Measurements from ENCODE around the gene JHY. TPM values are rescaled to one million over a fixed set of nuclear protein-coding genes. Genes with fewer than 3 reads are reported as not detected.
A peak's percentile ranks its signal among the peaks of the same experiment; 100 is the strongest.

JHY gene
- total RNA-seq, 8 experiments from 2014 or later = 0.36 to 16.7 (median 1.9) TPM

DNA sequence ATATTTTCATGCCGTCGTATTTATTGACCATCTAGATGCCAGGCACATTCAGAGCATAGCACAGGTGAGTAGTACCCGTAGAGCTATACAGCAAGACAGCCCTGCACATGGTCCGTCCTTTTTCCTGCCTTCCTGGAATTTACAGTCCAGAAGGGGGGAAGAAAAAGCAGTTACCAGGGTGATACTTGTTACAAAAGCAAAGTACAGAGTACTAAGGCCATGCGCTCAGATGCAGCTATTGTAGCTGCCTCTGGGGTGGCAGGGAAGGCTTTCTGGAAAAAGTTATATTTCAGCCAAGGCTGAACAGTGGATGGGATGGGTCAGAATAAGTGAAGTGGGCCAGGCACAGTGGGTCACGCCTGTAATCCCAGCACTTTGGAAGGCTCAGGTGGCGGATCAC is 36.2 kb downstream of the JHY start:
- Histone ChIP-seq H3K4me1 (replicated peaks in 1 of 2) (no peaks in the 10 kb centered on the region), H3K27ac (no peak overlapping the region), H3K4me3 (no peak overlapping the region)
- in situ Hi-C loops (cut with MboI; ENCODE audit: low pct_unique_long_range_greater_than_20kb in 2 of 9, low sequenced_read_pairs in 9 of 9, unreplicated experiment in 9 of 9) = loop anchor here in 1 of 9 experiments (10.0 kb wide), 1 partner anchor 106 kb away; no protein-coding TSS in a partner anchor
- peak in 4 of 8 experiments; percentile 11 to 96 (median 52) for ATAC-seq (replicated peaks in 6 of 8)
- WGBS, 10 experiments = 52 to 100% (median 83%) methylated on average over 1 to 6 of the region's 7 CpGs; no CpG with 5 or more reads in 1 of the 10 experiments

DNA sequence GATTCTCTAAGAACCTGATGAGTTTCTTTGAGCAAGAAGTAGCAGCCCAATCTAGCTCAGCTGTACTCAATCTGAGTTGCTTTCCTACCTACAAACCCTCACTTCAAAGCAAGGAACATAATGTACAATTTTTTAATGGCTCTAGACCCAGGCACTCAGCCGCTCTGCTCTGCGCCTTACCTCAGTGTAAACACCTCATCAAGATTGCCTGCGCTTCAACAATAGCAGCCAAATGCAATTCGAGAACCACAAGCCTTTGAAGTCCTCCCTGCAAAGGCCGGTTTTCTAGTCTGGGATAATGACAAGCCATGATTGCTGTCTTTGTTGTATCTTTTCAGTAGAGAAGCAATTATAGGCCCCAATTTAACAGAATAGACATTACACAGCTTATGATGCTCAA is 38.0 kb downstream of the JHY start:
- H3K4me1 ChIP-seq (replicated peaks in 1 of 2) = no peaks in the 10 kb centered on the region
- WGBS, 10 experiments = 0 to 97% (median 54%) methylated on average over 1 to 5 of the region's 5 CpGs; no CpG with 5 or more reads in 3 of the 10 experiments
- no peak overlapping the region for H3K4me3 ChIP-seq
- in situ Hi-C loops (cut with MboI; ENCODE audit: low pct_unique_long_range_greater_than_20kb in 2 of 9, low sequenced_read_pairs in 9 of 9, unreplicated experiment in 9 of 9) = no loop called here
- no peak overlapping the region for H3K27ac ChIP-seq
- ATAC-seq (replicated peaks in 6 of 8) = peak in 1 of 8 experiments; percentile 41

DNA sequence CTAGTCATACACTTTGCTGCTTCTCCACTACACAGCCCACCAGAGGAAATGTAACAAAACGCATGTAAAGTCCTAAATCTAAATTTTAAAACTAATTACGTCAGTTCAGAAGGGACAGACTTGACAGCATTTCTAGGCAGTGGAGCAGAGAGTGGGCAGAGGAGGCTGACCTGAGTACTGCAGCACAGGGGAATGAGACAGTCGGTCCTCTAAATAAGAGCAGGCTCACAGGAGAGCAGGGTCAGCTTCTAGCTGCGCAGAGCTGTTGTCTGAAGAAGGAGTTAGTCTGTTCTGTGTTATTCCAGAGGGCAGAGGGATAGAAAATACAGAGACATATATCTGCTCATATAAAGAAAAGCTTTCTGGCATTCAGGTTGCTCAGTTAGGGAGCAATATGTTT is 40.3 kb downstream of the JHY start:
- 0 to 100% (median 82%) methylated on average over 1 to 4 of the region's 4 CpGs; no CpG with 5 or more reads in 2 of the 10 experiments for WGBS, 10 experiments
- in situ Hi-C loops (cut with MboI; ENCODE audit: low pct_unique_long_range_greater_than_20kb in 2 of 9, low sequenced_read_pairs in 9 of 9, unreplicated experiment in 9 of 9) = no loop called here
- ATAC-seq (replicated peaks in 6 of 8) = no peak
- no peak overlapping the region for H3K27ac ChIP-seq
- H3K4me3 ChIP-seq = no peak overlapping the region
- H3K4me1 ChIP-seq (replicated peaks in 1 of 2) = no peaks in the 10 kb centered on the region

DNA sequence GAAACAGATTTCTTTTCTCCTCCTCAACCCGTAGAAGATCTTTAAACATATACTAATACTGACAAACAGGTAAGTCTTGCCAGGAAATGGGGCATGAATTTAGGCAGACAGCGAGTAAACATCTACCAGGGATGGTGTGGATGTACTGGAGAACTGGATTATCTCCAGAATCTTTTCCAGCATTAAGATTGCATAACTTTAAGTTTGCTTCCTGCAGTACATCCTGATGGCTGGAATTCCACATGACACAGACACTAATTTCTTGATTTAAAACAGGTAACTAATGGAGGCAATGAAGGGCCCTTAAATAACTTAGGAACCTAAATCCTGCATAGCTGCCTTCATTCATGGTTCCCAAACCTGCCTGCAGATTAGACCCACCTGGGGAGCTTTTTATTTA is 40.7 kb downstream of the JHY start:
- 45 to 100% (median 80%) methylated on average over 1 to 2 of the region's 2 CpGs; no CpG with 5 or more reads in 2 of the 10 experiments for WGBS, 10 experiments
- H3K27ac ChIP-seq = no peak overlapping the region
- in situ Hi-C loops (cut with MboI; ENCODE audit: low pct_unique_long_range_greater_than_20kb in 2 of 9, low sequenced_read_pairs in 9 of 9, unreplicated experiment in 9 of 9) = no loop called here
- no peaks in the 10 kb centered on the region for H3K4me1 ChIP-seq (replicated peaks in 1 of 2)
- no peak for ATAC-seq (replicated peaks in 6 of 8)
- H3K4me3 ChIP-seq = no peak overlapping the region

DNA sequence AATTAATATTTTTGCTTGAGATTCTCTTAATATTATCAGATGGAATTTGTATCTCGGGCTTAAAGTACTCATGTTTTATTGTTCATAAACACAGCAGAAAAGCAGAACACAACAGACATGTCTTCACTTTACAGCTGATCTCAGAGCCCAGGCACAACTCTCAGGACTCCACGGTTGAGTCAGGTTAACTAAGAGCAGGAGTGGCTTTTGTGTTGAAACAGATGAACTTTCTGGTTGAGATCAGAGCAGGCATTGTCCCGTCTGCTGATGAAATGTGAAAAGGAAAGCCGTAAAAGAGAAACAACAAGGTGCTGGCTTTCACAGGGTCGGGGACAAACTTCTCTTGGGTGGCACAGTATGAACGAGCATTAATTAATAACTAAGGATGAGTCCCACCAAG is 49.0 kb downstream of the JHY start:
- WGBS, 10 experiments = 16 to 88% (median 61%) methylated on average over 1 to 6 of the region's 6 CpGs; no CpG with 5 or more reads in 2 of the 10 experiments
- in situ Hi-C loops (cut with MboI; ENCODE audit: low pct_unique_long_range_greater_than_20kb in 2 of 9, low sequenced_read_pairs in 9 of 9, unreplicated experiment in 9 of 9) = no loop called here
- Histone ChIP-seq H3K27ac (no peak overlapping the region), H3K4me3 (no peak overlapping the region), H3K4me1 (replicated peaks in 1 of 2) (no peaks in the 10 kb centered on the region)
- no peak for ATAC-seq (replicated peaks in 6 of 8)

DNA sequence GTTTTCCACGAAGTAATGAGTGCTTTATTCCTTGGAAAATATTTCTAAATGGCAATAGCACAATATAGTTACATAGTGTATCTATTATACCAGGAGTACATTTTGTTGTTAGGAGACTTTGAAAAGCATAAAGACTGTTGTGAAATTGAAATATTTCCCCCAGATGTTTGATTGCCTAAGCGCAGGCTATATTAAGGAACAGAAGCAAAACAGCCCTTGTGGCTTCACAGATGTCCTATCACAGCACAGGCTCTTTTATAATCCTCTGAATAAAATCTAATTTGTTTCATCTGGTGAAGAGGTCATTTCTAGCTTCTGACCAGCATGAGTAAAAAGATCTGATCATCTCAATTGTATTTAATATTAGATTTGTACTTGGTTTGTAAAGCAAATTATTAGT is 50.9 kb downstream of the JHY start:
- Histone ChIP-seq H3K4me3 (no peak overlapping the region), H3K4me1 (replicated peaks in 1 of 2) (no peaks in the 10 kb centered on the region), H3K27ac (no peak overlapping the region)
- 0 to 86% (median 48%) methylated on average over 1 to 2 of the region's 2 CpGs for WGBS, 10 experiments
- peak in 2 of 8 experiments; percentile 54 to 70 for ATAC-seq (replicated peaks in 6 of 8)
- in situ Hi-C loops (cut with MboI; ENCODE audit: low pct_unique_long_range_greater_than_20kb in 2 of 9, low sequenced_read_pairs in 9 of 9, unreplicated experiment in 9 of 9) = no loop called here

DNA sequence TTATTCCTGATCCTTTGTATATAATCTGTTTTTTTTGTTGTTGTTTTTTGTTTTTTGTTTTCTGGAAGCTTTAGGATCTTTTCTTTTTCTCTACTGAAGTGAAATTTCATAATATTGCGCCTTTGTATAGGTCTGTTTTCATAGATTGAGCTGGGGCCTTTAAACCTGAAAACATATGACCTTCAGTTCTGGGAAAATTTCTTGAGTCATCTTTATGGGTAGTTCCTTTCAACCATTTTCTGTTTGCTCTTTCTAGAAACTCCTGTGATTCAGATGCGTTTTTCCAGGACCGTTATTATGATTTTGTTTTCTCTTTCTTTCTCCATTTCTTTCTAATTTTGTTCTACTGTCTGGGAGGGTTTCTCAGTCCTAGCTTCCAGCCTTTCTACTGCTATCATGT is 55.4 kb downstream of the JHY start:
- in situ Hi-C loops (cut with MboI; ENCODE audit: low pct_unique_long_range_greater_than_20kb in 2 of 9, low sequenced_read_pairs in 9 of 9, unreplicated experiment in 9 of 9) = no loop called here

DNA sequence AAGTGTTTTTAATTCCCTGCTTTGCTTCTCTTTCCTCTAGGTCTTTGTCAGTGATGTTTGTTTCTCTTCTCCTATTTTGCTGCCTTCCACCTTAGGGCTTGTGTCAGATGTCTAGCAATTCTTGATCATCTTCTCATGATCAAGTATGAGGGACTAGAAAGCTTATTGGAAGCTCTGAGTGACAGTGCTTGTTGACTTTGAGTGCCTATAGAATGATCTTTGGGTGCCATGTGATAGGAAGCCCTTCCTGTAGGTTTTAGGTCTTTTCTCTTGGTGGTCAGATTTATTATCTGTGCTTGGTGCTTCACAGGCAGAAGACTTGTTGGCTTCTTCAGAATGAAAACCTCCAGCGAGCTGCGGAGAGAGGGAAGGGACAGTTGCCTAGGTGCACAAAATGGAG is 56.0 kb downstream of the JHY start:
- in situ Hi-C loops (cut with MboI; ENCODE audit: low pct_unique_long_range_greater_than_20kb in 2 of 9, low sequenced_read_pairs in 9 of 9, unreplicated experiment in 9 of 9) = no loop called here
- no peak overlapping the region for H3K27ac ChIP-seq
- no peak overlapping the region for H3K4me3 ChIP-seq
- no peaks in the 10 kb centered on the region for H3K4me1 ChIP-seq (replicated peaks in 1 of 2)
- 71 to 95% (median 81%) methylated on average over 1 to 2 of the region's 2 CpGs; no CpG with 5 or more reads in 6 of the 10 experiments for WGBS, 10 experiments
- ATAC-seq (replicated peaks in 6 of 8) = no peak

More for the DNA sequence above, 55.4 kb downstream of the JHY start:
- ATAC-seq (replicated peaks in 6 of 8) = no peak
- Histone ChIP-seq H3K4me3 (no peak overlapping the region), H3K27ac (no peak overlapping the region), H3K4me1 (replicated peaks in 1 of 2) (no peaks in the 10 kb centered on the region)
- 56 to 93% (median 80%) methylated on average over 3 of the region's 3 CpGs; no CpG with 5 or more reads in 2 of the 10 experiments for WGBS, 10 experiments

DNA sequence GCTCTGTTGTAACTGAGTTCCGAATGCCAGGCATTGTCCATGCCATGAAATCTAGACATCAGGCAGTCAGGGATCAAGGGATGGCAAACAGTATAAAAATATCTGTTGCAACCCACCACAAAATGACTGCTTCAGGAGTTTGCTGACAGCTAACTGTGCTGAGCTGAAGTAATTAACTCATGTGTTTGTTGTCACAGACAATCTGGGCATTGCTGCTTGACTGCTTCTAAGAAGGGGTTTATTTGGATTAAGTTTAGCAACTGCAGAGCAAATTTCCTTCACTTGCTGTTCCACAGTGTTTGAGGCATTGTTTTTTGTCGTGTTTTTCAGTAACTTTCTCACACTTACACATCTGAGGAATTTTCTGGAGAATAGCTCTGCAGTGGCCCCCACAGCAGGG is 68.7 kb downstream of the JHY start:
- 0 to 60% (median 17%) methylated on average over 1 to 2 of the region's 2 CpGs; no CpG with 5 or more reads in 1 of the 10 experiments for WGBS, 10 experiments
- in situ Hi-C loops (cut with MboI; ENCODE audit: low pct_unique_long_range_greater_than_20kb in 2 of 9, low sequenced_read_pairs in 9 of 9, unreplicated experiment in 9 of 9) = no loop called here
- peak in 1 of 8 experiments; percentile 34 for ATAC-seq (replicated peaks in 6 of 8)
- no peak overlapping the region for H3K4me3 ChIP-seq
- H3K4me1 ChIP-seq (replicated peaks in 1 of 2) = peaks cover 0 to 7% of the 10 kb centered on the region in 2 donors
- no peak overlapping the region for H3K27ac ChIP-seq

DNA sequence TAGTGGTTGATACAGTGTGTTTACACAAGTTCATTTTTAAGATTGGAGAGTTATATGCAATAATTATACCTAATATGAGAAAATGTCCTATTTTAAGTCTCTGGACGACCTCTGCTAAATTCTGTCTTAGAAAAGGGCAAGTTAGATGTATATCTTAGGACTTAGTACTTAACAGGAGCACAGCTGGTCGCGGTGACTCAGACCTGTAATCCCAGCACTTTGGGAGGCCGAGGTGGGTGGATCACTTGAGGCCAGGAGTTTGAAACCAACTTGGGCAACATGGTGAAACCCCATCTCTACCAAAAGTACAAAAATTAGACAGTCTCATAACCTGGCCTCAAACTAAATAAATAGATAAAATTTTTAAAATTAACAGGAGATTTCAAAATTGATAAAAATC is 71.9 kb downstream of the JHY start:
- ATAC-seq (replicated peaks in 6 of 8) = no peak
- Histone ChIP-seq H3K4me1 (replicated peaks in 1 of 2) (peaks cover 0 to 7% of the 10 kb centered on the region in 2 donors), H3K27ac (no peak overlapping the region), H3K4me3 (no peak overlapping the region)
- in situ Hi-C loops (cut with MboI; ENCODE audit: low pct_unique_long_range_greater_than_20kb in 2 of 9, low sequenced_read_pairs in 9 of 9, unreplicated experiment in 9 of 9) = no loop called here
- 29 to 94% (median 76%) methylated on average over 1 to 4 of the region's 4 CpGs; no CpG with 5 or more reads in 4 of the 10 experiments for WGBS, 10 experiments

DNA sequence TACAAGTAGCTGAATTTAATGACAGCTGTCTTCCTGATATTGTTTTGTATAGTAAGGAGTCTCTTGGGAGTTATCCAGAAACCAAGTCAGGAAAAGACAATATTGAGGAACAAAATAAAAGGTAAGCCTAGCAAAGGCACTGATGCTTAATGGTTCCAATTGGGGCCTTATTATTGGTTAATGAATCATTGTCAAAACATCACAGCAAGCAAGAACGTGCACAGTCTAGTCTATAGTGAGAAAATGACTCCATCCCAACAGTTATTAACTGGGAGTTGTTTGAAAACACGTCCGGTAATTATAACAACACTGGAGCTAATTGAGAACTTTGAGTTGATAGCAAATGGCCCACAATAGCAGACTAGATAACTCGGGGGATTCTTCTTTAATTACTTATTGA is 81.4 kb downstream of the JHY start:
- H3K27ac ChIP-seq = no peak overlapping the region
- H3K4me1 ChIP-seq (replicated peaks in 1 of 2) = no peaks in the 10 kb centered on the region
- in situ Hi-C loops (cut with MboI; ENCODE audit: low pct_unique_long_range_greater_than_20kb in 2 of 9, low sequenced_read_pairs in 9 of 9, unreplicated experiment in 9 of 9) = no loop called here
- ATAC-seq (replicated peaks in 6 of 8) = no peak
- 17 to 87% (median 46%) methylated on average over 2 to 4 of the region's 4 CpGs; no CpG with 5 or more reads in 1 of the 10 experiments for WGBS, 10 experiments
- no peak overlapping the region for H3K4me3 ChIP-seq

DNA sequence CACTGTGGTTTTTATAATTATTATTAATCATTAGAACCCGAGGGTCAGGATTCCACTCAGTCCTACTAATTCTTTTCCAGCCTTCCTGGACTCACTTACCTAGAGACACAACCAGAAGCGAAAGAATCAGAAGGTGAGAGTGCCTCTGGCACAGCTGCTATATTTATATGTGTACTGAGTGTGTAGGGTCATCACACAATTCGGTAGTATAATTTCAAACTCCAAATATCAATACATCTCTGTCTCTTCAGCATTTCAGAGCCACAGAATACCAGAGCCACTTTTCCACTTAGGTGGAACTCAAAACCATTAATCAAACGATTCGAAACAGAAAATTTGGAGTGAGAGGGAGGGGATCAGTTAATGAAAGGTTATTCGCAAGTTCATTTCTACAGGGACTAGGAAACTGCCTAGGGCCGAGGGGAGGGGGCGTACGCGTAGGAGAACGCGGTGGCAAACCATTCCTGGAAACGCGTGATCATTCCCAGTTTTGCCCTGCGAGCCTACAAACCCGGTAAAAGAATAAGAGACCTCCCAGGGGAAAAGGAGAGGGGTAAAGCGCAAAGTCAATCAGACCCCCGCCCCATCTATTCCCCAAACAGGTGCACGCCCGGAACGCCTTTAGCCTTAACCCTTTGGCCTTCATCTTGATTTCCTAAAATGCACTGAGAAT is 93.6 kb downstream of the JHY start:
- H3K4me3 ChIP-seq = no peak overlapping the region
- WGBS, 10 experiments = 0 to 32% (median 8%) methylated on average over 1 to 19 of the region's 21 CpGs; no CpG with 5 or more reads in 1 of the 10 experiments
- in situ Hi-C loops (cut with MboI; ENCODE audit: low pct_unique_long_range_greater_than_20kb in 2 of 9, low sequenced_read_pairs in 9 of 9, unreplicated experiment in 9 of 9) = no loop called here
- H3K4me1 ChIP-seq (replicated peaks in 1 of 2) = peaks cover 5 to 7% of the 10 kb centered on the region in 2 donors
- no peak for ATAC-seq (replicated peaks in 6 of 8)
- H3K27ac ChIP-seq = no peak overlapping the region

DNA sequence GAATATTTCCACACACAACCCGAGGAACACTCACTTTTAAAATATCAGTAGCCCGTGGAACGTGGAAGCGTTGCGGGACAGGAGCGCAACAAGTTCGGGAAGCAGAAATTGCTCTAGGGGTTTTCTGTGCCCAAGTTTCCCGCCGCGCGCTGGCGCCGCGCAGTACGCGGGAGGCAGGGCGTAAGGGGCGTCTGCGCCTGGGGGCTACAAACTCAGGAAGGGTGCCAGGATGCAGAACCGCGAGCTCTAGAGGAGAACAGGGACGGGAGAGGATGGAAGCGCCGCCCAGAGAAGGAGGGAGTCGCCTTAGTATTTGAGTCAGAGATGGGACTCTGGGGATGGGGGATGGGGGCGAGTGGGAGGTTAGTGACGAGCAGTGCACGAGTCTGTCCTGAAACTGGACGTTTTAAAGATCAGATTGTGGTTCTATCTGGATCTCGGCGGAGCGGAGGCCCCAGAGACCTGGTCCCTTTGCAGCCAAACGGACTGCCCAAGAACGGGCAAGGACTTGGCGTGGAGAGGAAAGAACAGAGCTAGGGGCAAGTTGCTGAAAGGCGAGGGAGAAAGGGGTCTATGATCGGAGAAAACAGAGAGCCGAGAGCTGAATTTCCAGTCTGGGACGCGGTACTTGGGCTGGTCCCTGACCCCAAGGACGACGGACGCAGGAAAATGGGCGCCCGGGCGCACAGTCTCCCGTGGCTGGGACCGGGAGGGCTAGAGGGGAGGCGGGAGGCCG is 94.3 kb downstream of the JHY start:
- 0 to 18% (median 0%) methylated on average over 2 to 14 of the region's 50 CpGs; no CpG with 5 or more reads in 3 of the 10 experiments for WGBS, 10 experiments
- H3K4me3 ChIP-seq = peak overlapping the region in 1 of 5 donors; percentile 15
- in situ Hi-C loops (cut with MboI; ENCODE audit: low pct_unique_long_range_greater_than_20kb in 2 of 9, low sequenced_read_pairs in 9 of 9, unreplicated experiment in 9 of 9) = no loop called here
- H3K27ac ChIP-seq = no peak overlapping the region
- peaks cover 5 to 8% of the 10 kb centered on the region in 2 donors for H3K4me1 ChIP-seq (replicated peaks in 1 of 2)
- ATAC-seq (replicated peaks in 6 of 8) = peak in 5 of 8 experiments; percentile 22 to 51 (median 32)
